Urothelium cell line (cell line): ENCODE measurements around the gene IL15RA.
"Not testable (repeated sequence)": the region's sequence is repeated elsewhere in the genome, so short reads cannot be mapped to it uniquely, and the experiment has no call there.

ENCODE experiments used
- DNase-seq: peaks from one replicate; pipeline ENCODE4 v3.0.0; 2011; ENCODE audit warnings: low spot score, mixed read lengths
- FAIRE-seq: peaks from 2 replicates; lab custom pipeline; 2011; peaks lifted over from hg19 to GRCh38; lab: Jason Lieb, UNC

IL15RA gene

GRCh38 chr10:5933909-5934546, 43.3 kb downstream of the IL15RA start:
- DNase-seq (no peak), FAIRE-seq (no peak)

DNA sequence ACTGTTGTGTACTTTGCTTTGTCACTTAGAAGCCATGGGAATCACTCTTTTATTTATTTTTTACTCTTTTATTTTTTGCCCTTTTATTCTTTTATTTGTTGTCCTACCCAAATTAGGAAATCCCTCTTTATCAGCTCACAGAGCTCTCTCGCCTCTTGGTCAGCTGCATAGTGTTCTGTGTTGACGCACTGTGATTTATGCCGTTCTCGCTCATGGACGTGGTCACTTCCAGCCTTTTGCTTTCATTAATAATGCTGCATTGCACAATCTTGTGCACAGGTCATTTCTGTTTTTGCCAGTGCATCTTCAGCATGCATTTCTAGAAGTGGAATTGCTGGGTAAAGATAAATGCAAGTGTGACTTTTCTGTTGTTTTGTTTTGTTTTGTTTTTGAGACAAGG, 45.0 kb downstream of the IL15RA start:
- DNase-seq = no peak

GRCh38 chr10:5930272-5930671, 47.1 kb downstream of the IL15RA start:
- FAIRE-seq = no peak
- no peak for DNase-seq

More for the DNA sequence above, 45.0 kb downstream of the IL15RA start:
- no peak for FAIRE-seq

DNA sequence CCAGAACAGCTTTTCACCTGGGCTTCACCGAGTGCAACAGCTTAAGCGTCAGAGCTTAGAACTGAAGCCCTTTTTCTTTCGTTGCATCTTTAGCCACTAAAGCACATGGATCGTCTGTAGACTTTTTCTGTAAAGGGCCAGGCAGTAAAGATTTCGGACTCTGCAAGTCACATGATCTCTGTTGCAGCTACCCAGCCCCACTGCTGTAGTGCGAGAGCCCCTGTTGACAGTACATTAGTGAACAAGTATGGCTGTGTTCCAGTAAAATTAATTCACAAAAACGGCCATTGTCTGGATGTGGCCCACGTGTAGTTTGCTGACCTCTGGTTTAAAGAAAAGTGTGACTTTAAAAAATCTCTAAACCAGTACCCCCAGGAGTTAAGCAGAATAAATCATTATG, 47.9 kb downstream of the IL15RA start:
- FAIRE-seq (no peak), DNase-seq (no peak)

GRCh38 chr10:5927306-5927705, 50.0 kb downstream of the IL15RA start:
- no peak for DNase-seq
- no peak for FAIRE-seq

- no peak for FAIRE-seq
- DNase-seq = no peak
Measured at GRCh38 chr10:5924889-5925288, 52.5 kb downstream of the IL15RA start.

- FAIRE-seq = no peak
- DNase-seq = no peak
Measured at GRCh38 chr10:5921746-5922145, 55.6 kb downstream of the IL15RA start.

DNA sequence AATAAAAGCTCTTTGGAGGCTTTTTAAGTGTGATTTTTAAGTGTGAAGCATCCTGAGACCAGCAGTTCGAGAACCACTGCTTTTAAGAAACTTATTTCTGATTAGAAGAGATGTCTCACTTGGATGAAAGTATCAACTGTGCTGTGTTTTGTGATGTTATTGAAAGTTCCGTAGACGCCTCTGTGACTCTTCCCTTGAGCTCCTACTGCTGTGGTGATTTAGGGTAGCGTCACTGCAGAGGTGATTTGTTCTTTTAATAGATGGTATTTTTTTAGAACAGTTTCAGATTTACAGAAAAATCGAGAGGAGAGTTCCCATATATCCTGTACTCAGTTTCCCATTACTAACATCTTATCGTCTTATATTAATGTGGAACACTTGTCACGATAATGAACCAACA, 57.8 kb downstream of the IL15RA start:
- DNase-seq (no peak), FAIRE-seq (no peak)

DNA sequence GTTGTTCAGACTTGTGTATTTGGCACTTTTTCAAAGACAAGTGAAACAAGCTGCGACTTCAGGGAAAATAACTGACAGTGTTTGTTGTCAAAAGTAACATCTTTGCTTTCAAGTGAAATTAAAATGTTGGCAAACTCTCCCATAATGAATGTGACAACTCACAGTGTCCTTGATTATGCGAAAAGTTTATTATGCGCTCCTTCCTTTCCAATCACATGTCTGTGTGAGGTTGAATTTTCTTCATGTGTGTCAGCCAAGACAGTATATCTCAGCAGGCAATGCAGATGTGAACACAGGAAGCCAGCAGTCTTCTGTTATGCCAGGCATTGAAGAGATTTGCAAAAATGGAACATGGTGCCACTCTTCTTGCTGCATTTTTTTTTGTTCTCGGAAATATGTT, 58.6 kb downstream of the IL15RA start:
- DNase-seq (no peak), FAIRE-seq (no peak)

GRCh38 chr10:5917305-5917704, 60.0 kb downstream of the IL15RA start:
- no peak for FAIRE-seq

GRCh38 chr10:5915451-5915850, 61.9 kb downstream of the IL15RA start:
- FAIRE-seq (no peak), DNase-seq (no peak)

More at GRCh38 chr10:5917305-5917704, 60.0 kb downstream of the IL15RA start:
- no peak for DNase-seq

DNA sequence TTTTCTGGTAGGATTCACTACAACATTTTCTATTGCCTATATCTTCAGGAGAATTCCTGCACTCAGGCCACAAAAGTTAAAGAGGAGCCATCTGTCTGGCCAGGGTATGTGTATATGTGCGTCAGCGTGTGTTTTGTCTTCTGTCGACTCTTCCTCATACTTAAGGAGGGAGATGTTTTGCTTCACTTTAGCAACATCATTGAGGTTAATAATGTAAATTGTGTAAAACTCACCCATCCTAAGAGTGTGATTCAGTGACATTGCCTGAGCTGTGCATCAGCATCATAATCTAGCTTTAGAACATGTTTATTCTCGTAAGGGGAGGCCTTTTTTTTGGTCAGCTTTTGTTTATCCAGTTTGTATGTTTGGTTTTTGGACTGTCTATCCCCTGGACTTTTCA, 63.6 kb downstream of the IL15RA start:
- DNase-seq (no peak), FAIRE-seq (no peak)

DNA sequence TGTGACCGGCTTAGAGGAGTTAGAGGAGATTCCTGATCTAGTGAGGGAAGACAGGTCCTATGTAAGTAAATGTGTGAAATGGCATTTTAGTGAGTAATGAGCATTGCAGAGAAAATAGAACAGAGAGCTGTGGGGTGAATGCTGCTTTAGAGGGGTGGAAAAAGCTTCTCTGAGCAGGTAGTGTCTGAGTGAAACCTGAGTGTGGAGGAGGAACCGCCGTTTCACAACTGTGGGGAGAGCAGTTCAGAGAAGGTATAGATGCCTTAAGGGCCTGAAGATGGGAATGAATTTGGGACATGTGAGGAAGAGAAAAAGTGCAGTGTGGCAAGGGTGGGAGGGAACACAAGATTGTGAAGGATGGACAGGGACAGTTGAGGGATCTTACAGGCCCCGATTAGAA, 65.7 kb downstream of the IL15RA start:
- FAIRE-seq (no peak), DNase-seq (no peak)

DNA sequence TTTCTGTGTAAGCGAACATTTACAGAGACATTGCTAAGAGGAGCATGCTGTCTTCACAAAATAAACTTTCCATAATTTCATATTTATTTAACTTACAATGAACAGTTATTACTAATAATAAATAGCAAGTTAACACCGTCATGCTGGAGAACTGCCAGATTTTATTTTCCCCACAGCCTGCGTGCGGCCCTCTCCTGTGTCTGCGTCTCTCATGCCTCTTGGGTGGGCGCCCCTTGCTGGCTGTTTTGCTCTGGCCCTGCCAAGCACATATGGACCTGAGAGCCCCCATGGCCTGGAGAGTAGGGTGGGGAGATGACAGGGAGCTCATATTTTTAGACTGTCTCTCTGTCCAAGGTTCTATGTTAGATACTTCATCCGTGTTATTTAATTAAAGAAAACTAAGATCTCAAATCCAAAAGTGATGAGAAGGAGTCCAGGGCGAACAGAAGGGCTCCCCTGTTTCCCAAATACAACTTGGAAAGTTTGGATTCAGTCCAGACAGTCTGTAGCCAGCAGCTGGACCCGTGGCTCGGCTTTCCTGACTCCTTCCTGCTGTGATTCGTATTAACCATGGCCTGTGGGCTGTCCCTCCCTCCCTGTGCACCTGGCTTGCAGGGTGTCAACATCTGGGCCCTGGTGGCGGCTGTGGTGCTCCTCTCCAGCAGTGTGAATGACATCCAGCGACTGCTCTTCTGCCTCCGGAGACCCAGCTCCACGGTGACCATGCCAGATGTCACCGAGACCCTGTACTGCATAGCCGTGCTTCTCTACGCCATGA, 66.8 kb downstream of the IL15RA start:
- no peak for FAIRE-seq
- DNase-seq = no peak

DNA sequence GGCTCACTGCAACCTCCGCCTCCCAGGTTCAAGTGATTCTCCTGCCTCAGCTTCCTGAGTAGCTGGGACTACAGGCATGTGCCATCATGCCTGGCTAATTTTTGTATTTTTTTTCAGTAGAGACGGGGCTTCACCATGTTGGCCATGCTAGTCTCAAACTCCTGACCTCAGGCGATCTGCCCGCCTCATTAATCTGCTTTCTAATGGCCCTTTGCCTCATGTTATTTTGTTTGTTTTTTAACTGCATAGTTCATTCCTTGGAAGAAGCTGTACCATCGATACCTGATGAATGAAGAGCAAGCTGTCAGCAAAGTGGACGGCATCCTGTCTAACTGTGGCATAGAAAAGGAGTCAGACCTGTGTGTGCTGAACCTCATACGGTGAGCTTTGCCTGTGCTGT, 68.7 kb downstream of the IL15RA start:
- DNase-seq = not testable (repeated sequence)

DNA sequence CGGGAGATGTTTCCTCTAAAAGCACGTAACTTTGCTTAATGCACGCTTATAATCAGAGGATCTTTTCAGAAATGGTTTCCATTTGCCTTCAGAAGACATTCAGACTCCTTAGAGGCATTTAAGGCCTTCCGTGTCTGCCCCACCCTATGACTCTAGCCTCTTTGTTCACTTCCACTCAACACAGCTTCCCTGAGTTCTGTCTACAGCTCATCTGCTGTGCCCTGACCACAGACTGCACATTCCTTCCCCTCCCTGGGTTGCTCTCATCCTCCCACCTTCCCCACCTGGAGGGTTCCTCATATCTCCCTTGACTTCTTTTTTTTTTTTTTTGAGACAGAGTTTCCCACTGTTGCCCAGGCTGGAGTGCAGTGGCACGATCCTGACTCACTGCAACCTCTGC, 70.7 kb downstream of the IL15RA start:
- no peak for DNase-seq
- no peak for FAIRE-seq

More for the DNA sequence above, 68.7 kb downstream of the IL15RA start:
- FAIRE-seq = not testable (repeated sequence)

GRCh38 chr10:5905854-5906507, 71.4 kb downstream of the IL15RA start:
- FAIRE-seq (no peak), DNase-seq (no peak)

DNA sequence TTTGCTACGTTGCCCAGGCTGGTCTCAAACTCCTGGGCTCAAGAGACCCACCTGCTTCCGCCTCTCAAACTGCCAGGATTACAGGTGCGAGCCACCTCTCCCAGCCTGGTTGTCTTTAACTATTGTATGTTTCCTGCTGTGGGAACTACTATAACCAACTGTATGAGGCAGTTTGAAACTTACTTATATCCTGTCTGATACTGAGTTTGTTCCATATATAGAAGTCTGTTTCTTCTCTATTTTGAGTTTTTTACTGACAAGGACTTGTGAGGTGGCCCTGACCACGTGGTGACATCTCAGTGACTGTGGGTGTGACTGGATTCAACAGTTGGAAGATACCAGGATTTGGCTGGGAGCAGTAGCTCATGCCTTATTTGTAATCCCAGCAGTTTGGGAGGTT, 73.1 kb downstream of the IL15RA start:
- FAIRE-seq (no peak), DNase-seq (no peak)

GRCh38 chr10:5903563-5903962, 73.8 kb downstream of the IL15RA start:
- FAIRE-seq (no peak), DNase-seq (no peak)

GRCh38 chr10:5902511-5903274, 74.7 kb downstream of the IL15RA start:
- FAIRE-seq (no peak), DNase-seq (no peak)
